ENCODE measurements around the gene COL6A2.
"Not testable (repeated sequence)": the region's sequence is repeated elsewhere in the genome, so short reads cannot be mapped to it uniquely, and the experiment has no call there.

COL6A2 gene

DNA sequence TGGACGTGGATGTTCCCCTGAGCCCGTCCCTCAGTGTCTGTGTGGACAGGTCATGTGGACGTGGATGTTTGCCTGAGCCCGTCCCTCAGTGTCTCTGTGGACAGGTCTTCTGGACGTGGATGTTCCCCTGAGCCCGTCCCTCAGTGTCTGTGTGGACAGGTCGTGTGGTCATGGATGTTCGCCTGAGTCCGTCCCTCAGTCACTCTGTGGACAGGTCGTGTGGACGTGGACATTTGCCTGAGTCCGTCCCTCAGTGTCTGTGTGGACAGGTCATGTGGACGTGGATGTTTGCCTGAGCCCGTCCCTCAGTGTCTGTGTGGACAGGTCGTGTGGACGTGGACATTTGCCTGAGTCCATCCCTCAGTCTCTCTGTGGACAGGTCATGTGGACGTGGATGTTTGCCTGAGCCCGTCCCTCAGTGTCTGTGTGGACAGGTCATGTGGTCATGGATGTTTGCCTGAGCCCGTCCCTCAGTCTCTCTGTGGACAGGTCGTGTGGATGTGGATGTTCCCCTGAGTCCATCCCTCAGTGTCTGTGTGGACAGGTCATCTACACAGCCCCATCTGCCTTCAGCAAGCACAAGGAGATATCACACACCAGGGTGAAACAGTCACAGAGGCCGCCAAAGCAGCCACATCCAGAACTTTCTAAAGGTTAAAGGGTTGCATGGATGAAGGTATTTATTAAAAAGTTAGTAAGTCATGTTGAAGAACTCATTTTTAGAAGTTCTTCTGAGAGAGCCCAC is 38.0 kb upstream of the COL6A2 start:
- FAIRE-seq; DNase-seq (ENCODE audit: extremely low spot score, insufficient read length, low read depth): not testable (repeated sequence)

- DNase-seq (ENCODE audit: extremely low spot score, insufficient read length, low read depth), result no peak
- FAIRE-seq, result no peak
Observed at GRCh38 chr21:46060596-46061061, 37.3 kb upstream of the COL6A2 start.

- FAIRE-seq (no peak), DNase-seq (ENCODE audit: extremely low spot score, insufficient read length, low read depth) (no peak)
Observed at GRCh38 chr21:46061063-46061462, 36.8 kb upstream of the COL6A2 start.

DNA sequence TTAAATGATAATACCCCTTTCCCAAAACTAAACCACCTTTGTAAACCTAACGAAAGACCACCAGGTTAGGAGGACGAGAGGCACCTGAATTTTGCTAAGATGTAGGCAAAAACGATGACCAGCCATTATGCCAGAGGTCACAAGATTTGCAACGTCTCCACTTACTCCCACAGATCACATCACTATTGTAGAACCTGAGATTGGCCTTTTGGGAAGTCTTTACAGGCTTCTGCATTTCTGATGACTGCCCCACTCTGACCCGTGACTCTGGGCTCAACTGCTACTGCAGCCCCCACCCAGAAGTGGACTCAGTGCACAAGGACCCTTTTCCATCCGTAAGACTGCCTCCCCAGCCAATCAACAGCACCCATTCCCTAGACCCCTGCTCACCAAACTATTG is 36.4 kb upstream of the COL6A2 start:
- no peak for DNase-seq (ENCODE audit: extremely low spot score, insufficient read length, low read depth)
- no peak for FAIRE-seq

DNA sequence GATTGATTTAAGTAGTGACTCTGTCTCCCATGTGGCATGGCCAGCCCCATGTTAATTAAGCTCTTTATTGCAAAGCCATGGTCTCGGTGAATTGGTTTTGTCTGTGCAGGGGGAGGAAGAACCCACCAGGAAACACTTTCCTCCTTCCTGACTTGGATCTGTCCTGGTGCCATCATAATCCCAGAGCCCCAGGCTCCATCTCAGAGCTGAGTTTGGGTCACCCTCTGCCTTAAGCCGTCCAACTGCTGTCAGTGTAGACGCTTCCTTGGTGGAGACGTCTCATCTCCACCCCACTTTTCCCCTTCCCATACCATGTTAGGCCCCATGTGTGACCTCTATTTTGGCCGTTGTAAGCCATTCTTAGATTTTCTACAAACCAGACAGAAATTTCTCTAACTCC is 36.0 kb upstream of the COL6A2 start:
- FAIRE-seq, result no peak
- DNase-seq (ENCODE audit: extremely low spot score, insufficient read length, low read depth), result no peak

- no peak for DNase-seq (ENCODE audit: extremely low spot score, insufficient read length, low read depth)
- no peak for FAIRE-seq
Observed at GRCh38 chr21:46062471-46063211, 35.3 kb upstream of the COL6A2 start.

DNA sequence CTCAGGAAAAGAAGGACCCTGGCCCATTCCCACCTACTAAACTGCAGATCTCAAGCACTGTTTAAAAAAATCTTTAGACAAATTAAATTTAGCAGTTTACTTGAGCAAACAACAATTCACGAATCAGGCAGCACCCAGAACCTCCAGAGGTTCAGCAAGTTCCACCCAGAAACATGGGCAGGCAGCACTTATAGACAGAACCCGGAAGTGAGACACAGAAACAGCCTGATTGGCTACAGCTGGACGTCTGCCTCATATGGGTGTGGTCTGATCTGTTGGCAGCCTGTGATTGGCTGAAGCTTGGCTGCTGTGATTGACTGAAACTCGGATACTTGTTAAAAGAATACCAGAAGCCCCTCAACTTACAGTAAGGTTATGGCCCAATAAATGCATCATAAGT is 34.7 kb upstream of the COL6A2 start:
- no peak for FAIRE-seq
- DNase-seq (ENCODE audit: extremely low spot score, insufficient read length, low read depth), result no peak

DNA sequence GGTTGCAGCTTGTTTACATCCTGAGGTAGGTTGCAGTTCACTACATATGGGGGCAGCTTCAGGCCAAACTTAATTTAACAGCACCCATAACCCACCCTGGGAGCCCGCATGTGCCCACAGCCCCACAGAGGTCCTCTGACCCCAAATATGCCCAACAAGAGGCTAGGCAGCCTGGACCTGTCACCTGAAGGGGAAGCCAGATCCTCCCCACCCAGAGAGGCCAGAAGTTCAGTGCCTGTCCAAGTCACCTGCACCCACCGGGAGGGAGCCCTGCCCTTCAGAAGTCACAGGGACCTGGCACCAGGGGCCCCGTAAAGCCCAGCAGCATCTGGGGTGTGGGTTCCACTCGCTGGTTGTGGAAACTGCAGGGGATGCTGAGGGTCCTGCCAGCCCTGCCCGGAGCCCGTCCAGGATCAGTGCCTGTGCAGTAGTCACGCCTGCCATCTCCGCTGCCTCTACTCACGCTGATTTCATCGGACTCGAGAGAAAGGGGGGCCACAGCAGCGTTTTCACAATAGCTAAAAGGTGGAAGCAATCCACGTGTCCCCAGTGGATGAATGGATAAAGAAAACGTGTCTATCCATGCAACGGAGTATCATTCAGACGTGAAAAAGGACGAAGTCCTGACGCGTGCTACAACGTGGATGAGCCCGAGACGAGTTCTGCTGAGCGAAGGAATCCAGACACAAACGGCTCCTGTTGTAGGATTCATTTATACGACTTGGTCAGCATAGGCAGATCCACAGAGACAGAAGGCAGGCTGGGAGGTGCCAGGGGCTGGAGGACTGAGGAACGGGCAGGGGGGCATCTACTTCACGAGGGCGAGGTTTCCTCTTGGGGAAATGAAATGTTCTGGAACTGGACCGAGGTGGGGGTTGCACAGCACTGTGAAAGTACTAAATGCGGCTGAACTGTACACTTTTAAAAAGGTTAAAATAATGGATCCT is 33.9 kb upstream of the COL6A2 start:
- DNase-seq (ENCODE audit: extremely low spot score, insufficient read length, low read depth) (no peak), FAIRE-seq (no peak)

DNA sequence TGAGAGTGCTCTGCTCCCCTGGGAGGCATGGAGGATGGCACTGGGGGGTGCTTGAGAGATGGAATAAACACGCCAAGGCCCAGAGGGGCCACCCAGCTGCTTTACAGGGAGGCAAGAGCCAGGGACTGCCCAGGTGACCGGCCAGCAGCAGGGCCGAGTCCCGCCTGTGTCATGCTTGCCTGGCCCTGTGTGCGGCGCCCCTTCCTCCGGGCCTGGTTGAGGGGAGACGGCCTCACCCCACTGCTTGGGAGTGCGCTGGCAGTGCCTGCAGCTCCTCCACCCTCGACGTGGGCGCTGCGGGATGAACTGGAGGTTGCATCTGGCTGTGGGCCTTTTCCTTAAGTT is 33.1 kb upstream of the COL6A2 start:
- DNase-seq (ENCODE audit: extremely low spot score, insufficient read length, low read depth) (no peak), FAIRE-seq (no peak)

DNA sequence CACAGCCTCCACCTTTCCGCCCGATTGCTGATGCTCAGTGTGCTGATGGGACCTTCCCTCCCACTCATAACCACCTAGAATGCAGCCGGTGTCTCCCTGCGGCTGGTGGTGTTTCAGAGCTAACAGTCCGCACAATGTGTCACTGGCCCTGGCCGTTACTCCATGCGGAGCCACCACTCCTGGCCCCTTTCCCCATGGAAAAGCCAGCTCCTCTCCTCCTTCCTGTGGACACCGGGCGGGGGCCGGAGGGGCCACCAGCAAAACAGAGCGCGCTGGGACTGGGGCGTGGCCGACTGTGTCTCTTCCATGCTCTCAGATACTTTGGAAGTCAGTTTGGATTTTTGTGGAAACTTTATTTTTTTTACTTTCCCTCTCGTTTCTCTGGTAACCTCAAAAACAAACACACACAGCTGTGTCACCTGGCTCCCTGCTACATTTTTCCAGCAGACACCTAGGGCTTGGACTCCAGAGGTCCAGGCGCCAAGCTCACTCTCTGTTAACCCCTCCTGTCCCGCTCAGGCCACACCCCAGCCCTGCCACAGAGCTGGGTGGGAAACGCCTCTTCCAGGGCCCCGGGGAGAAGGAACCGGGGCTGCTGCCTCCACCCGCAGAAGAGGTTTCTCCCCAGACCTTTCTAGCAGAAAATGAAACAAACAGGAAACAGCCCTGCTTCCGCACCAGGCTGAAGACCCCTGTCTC is 32.5 kb upstream of the COL6A2 start:
- FAIRE-seq, result no peak

GRCh38 chr21:46065914-46066551 is 31.9 kb upstream of the COL6A2 start:
- DNase-seq (ENCODE audit: extremely low spot score, insufficient read length, low read depth) (no peak), FAIRE-seq (no peak)

More for the DNA sequence above, 32.5 kb upstream of the COL6A2 start:
- no peak for DNase-seq (ENCODE audit: extremely low spot score, insufficient read length, low read depth)

- FAIRE-seq (no peak), DNase-seq (ENCODE audit: extremely low spot score, insufficient read length, low read depth) (no peak)
Observed at GRCh38 chr21:46066591-46067331, 31.2 kb upstream of the COL6A2 start.

DNA sequence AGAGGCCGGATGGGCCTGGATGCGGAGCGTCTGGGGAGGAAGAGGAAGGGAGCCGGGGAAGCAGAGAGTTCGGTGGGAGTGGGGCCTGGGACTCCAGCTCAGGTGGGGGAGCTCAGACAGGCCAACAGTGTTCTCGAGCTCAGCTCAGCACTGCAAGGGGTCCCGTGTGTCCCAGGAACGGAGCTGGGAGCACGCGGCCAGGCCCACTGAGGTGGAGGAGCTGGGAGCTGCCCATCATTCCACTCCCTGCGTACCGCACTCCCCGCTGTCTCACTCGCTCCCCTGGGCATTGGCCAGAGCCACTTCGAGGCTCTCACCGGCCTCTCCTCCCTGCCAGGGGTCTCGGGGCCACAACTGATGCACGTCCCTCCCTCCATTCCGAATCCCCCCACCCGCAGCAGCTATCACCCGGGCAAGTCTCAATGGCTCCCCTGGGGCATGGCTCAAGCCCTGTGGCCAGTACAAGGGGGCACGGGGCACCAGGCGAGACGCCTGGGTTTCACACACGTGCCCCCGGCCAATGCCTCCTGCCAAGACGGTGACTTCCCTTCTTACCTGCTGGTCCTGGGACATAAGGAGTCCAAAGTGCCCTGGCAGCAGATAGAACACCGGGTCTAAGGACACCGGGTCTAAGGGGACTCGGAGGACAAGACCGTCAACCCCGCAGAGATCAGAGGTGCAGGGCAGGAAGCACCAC is 30.3 kb upstream of the COL6A2 start:
- FAIRE-seq (no peak), DNase-seq (ENCODE audit: extremely low spot score, insufficient read length, low read depth) (no peak)

DNA sequence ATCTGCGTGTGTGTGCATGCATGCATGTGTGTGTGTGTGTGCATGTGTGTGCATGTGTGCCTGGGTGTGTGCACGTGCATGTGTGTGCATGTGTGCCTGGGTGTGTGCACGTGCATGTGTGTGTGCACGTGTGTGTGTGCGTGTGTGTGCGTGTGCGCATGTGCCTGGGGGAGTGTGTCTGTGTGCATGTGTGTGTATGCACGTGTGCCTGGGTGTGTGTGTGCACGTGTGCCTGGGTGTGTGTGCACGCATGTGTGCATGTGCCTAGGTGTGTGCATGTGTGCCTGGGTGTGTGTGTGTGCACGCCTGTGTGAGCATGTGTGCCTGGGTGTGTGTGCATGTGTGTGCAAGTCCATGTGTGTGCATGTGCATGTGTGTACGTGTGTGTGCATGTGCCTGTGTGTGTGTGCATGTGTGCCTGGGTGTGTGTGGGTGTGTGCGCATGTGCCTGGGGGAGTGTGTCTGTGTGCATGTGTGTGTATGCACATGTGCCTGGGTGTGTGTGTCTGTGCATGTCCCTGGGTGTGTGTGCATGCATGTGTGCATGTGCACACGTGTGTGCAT is 29.3 kb upstream of the COL6A2 start:
- FAIRE-seq (no peak), DNase-seq (ENCODE audit: extremely low spot score, insufficient read length, low read depth) (no peak)

- no peak for FAIRE-seq
- no peak for DNase-seq (ENCODE audit: extremely low spot score, insufficient read length, low read depth)
Observed at GRCh38 chr21:46069166-46069565, 28.7 kb upstream of the COL6A2 start.

DNA sequence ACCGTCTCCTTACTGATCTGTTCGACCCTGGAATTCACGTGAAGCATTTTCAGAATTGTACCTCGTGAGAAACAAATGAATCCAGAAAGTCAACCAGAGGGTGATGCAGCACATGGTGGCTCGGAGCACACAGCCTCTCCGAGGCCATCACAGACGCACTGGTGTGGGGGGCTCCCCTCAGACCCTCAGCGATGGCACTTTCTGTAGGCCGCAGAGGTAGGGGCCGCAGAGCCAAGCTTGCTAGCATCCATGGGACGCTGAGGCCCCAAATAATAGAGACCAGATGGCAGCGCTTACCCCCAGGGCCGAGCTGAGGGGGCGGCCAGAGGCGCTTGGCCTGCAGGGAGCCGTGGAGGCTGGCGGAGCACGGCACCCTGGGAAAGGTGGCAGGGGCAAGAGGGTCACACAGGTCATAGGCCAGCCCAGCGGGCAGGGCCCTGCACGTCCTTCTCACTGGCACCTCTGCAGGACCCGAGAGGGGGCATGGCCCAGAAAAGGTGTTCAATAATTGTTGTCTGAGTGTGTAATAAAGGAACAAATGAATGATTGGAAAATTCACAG is 28.1 kb upstream of the COL6A2 start:
- no peak for DNase-seq (ENCODE audit: extremely low spot score, insufficient read length, low read depth)
- no peak for FAIRE-seq

GRCh38 chr21:46071082-46071481 is 26.8 kb upstream of the COL6A2 start:
- FAIRE-seq, result no peak

GRCh38 chr21:46076724-46077123 is 21.2 kb upstream of the COL6A2 start:
- not testable (repeated sequence) for FAIRE-seq; DNase-seq (ENCODE audit: extremely low spot score, insufficient read length, low read depth)

More at GRCh38 chr21:46071082-46071481, 26.8 kb upstream of the COL6A2 start:
- no peak for DNase-seq (ENCODE audit: extremely low spot score, insufficient read length, low read depth)

Measured in GM18507 (cell line).